Lung (tissue), 12 donors: Measurements from ENCODE around the gene DCTD. TPM values are rescaled to one million over a fixed set of nuclear protein-coding genes. Genes with fewer than 3 reads are reported as not detected.

Experiments used
- ATAC-seq: fragments of 200-7000 bp; cut with Tn5 transposase; one replicate; pipeline ENCODE4 v1.9.1; 2020; ENCODE audit warnings: moderate number of reproducible peaks; ENCODE audit not compliant: insufficient read depth, low FRiP score
- DNase-seq, 3 donors: peaks; one replicate each; pipeline ENCODE4 v3.0.0-alpha.2; 2013 to 2017
- H3K27ac ChIP-seq, 2 donors: one replicate each; pipeline ENCODE4 v1.5.1; 2013; ENCODE audit warnings: mild to moderate bottlenecking in 2 of 2, moderate library complexity in 2 of 2, control low read depth in 1 of 2, inconsistent platforms in 1 of 2, low read depth in 1 of 2, low read length in 1 of 2
- H3K27me3 ChIP-seq, 3 donors: one replicate each; pipeline ENCODE4 v1.5.1; 2013; ENCODE audit warnings: low read length in 2 of 3; ENCODE audit not compliant: control insufficient read depth in 3 of 3, insufficient read depth in 3 of 3
- H3K36me3 ChIP-seq, 4 donors: one replicate each; pipeline ENCODE4 v1.5.1; 2013; ENCODE audit warnings: low read length in 4 of 4, mild to moderate bottlenecking in 1 of 4, moderate library complexity in 1 of 4; ENCODE audit not compliant: control insufficient read depth in 4 of 4, insufficient read depth in 4 of 4
- H3K4me1 ChIP-seq, 5 donors: one replicate each; pipeline ENCODE4 v1.5.1; 2013; ENCODE audit warnings: low read length in 5 of 5, mild to moderate bottlenecking in 2 of 5, moderate library complexity in 1 of 5; ENCODE audit not compliant: control insufficient read depth in 5 of 5, insufficient read depth in 5 of 5
- H3K4me3 ChIP-seq: one replicate; pipeline ENCODE4 v1.5.1; 2013; ENCODE audit warnings: mild to moderate bottlenecking, control low read depth, moderate library complexity
- H3K9ac ChIP-seq, 2 donors: one replicate each; pipeline ENCODE4 v1.5.1; 2013; ENCODE audit warnings: low read length in 2 of 2, control low read depth in 1 of 2; ENCODE audit not compliant: insufficient read depth in 1 of 2
- H3K9me3 ChIP-seq, 4 donors: one replicate each; pipeline ENCODE4 v1.5.1; 2013; ENCODE audit warnings: low read length in 3 of 4, mild to moderate bottlenecking in 1 of 4, moderate library complexity in 1 of 4; ENCODE audit not compliant: control insufficient read depth in 4 of 4, insufficient read depth in 3 of 4
- CTCF ChIP-seq: IDR thresholded peaks from 2 replicates; pipeline ENCODE4 v1.5.1; 2012; ENCODE audit warnings: mild to moderate bottlenecking; ENCODE audit errors: control extremely low read depth, extremely low read depth
- WGBS, 2 donors: extraction: QIAGEN DNeasy Blood & Tissue Kit; methylation state at CpG; one replicate each; pipeline ENCODE4 v1.1.7; 2013; 5-methylcytosine and 5-hydroxymethylcytosine counted together
- polyA plus RNA-seq, 2 donors: library from polyadenylated mRNA; stranded (reverse); fragments of 200-250 nt; gene quantifications; one replicate each; pipeline ENCODE4 v1.2.1, GENCODE V29; 2013
- total RNA-seq, 2 donors: library from RNA; depleted of rRNA in 1 of 2; stranded (reverse); fragments of >200 nt in 1 of 2; gene quantifications; one replicate each; pipeline ENCODE4 v1.2.1, GENCODE V29; 2014 to 2021
- donor health status: control.
- donor health status: control.
- donor health status: Bipolar disorder and iron deficiency.
- donor health status: healthy.
- donor health status: DM: yes; HTN: yes; CAD: no.

DCTD gene
- total and polyA plus RNA-seq, 4 donors: 52.6 to 80.4 (median 68.3) TPM

- Histone ChIP-seq H3K4me1 (peaks cover 0 to 17% (median 7%) of the 10 kb centered on the region in 5 donors), H3K36me3 (peaks cover 17 to 27% (median 24%) of the 10 kb centered on the region in 4 donors)
- 90 to 92% methylated on average over 5 of the region's 5 CpGs for WGBS, 2 donors
These were observed 2.8 kb downstream of the DCTD start for GRCh38 chr4:182914357-182914756.

DNA sequence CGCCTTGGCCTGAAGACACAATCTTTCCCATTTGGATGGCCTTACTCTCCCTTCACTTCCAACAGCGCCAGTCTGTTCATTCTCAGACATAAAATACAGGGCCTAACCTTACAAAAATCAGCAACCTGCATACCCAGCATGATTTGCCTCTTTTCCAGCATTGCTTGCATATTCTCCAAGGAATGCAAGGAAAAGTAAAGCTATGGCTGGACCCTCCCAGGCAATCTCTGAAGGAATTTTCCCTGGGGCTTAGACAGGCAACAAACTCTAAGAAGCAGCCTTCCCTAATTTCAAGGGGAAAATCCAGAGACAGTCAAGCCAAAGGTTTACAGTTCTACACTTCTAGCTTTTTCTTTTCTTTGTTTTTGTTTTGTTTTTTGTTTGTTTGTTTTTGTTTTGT lies 3.6 kb downstream of the DCTD start:
- H3K9ac ChIP-seq: no peak overlapping the region
- peaks cover 17 to 30% (median 27%) of the 10 kb centered on the region in 4 donors for H3K36me3 ChIP-seq
- TF ChIP-seq CTCF: no peak
- H3K9me3 ChIP-seq: no peaks in the 10 kb centered on the region
- H3K4me1 ChIP-seq: peaks cover 0 to 17% (median 7%) of the 10 kb centered on the region in 5 donors
- DNase-seq: no peak
- no peak overlapping the region for H3K27ac ChIP-seq
- WGBS, 2 donors: 97 to 98% methylated on average over 2 of the region's 2 CpGs
- H3K4me3 ChIP-seq: no peak overlapping the region
- H3K27me3 ChIP-seq: no peaks in the 10 kb centered on the region
- no peak for ATAC-seq

More at GRCh38 chr4:182914357-182914756, 2.8 kb downstream of the DCTD start:
- ATAC-seq (no peak), DNase-seq (no peak)
- TF ChIP-seq CTCF: no peak
- no peak overlapping the region for H3K4me3 ChIP-seq
- no peak overlapping the region for H3K27ac ChIP-seq
- no peaks in the 10 kb centered on the region for H3K9me3 ChIP-seq
- H3K27me3 ChIP-seq: no peaks in the 10 kb centered on the region
- H3K9ac ChIP-seq: no peak overlapping the region

DNA sequence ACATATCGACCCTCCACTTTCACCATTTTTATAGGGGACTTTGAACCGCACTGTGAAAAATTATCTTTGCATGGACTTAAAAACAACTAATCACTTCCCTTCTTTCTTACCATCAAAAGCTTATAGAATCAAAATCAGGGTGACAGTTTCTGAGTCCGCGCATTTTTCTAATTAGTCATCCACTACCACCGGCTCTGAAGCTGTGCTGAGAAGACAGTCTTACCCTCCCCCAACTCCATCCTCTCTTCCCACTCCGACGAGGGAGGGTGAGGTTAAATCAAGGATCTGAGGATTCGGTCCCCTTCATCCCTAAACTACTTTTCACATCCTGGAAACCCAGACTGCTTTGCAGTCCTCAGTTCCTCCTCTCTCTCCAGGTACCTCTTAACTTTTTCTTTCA lies 4.2 kb downstream of the DCTD start:
- H3K36me3 ChIP-seq: peaks cover 17 to 30% (median 27%) of the 10 kb centered on the region in 4 donors
- H3K4me1 ChIP-seq: peaks cover 0 to 12% (median 7%) of the 10 kb centered on the region in 5 donors
- WGBS, 2 donors: 90 to 91% methylated on average over 8 of the region's 8 CpGs
- H3K27me3 ChIP-seq: no peaks in the 10 kb centered on the region
- H3K27ac ChIP-seq: no peak overlapping the region
- TF ChIP-seq CTCF: no peak
- H3K4me3 ChIP-seq: no peak overlapping the region
- no peak overlapping the region for H3K9ac ChIP-seq
- no peak for DNase-seq
- no peak for ATAC-seq
- H3K9me3 ChIP-seq: no peaks in the 10 kb centered on the region

DNA sequence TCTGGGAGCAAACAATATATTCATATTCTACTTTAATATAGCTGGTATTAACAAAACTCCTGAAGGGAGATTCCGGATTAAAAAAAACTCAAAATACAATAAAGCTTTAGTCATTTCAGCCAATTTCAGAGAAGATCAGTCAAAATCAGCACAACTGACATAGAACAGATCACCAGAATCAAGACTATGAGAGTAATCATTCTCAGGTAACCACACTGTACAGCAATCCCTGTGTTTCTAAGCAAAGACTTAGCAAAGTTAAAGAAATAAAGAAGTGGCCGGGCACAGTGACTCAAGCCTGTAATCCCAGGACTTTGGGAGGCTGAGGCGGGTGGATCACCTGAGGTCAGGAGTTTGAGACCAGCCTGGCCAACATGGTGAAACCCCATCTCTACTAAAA lies 9.1 kb downstream of the DCTD start:
- Histone ChIP-seq H3K4me1 (peaks cover 0 to 5% (median 0%) of the 10 kb centered on the region in 5 donors), H3K9ac (no peak overlapping the region), H3K27me3 (no peaks in the 10 kb centered on the region), H3K27ac (no peak overlapping the region), H3K36me3 (peaks cover 13 to 42% (median 25%) of the 10 kb centered on the region in 4 donors), H3K9me3 (no peaks in the 10 kb centered on the region), H3K4me3 (no peak overlapping the region)
- 92 to 98% methylated on average over 3 of the region's 3 CpGs for WGBS, 2 donors
- no peak for TF ChIP-seq CTCF
- ATAC-seq (no peak), DNase-seq (no peak)
